ENCODE data around the gene PRXL2B. TPM values are rescaled to one million over a fixed set of nuclear protein-coding genes. Genes with fewer than 3 reads are reported as not detected.

Gene PRXL2B
- total RNA-seq, 1 experiment from 2014 or later: 40.7 TPM

DNA sequence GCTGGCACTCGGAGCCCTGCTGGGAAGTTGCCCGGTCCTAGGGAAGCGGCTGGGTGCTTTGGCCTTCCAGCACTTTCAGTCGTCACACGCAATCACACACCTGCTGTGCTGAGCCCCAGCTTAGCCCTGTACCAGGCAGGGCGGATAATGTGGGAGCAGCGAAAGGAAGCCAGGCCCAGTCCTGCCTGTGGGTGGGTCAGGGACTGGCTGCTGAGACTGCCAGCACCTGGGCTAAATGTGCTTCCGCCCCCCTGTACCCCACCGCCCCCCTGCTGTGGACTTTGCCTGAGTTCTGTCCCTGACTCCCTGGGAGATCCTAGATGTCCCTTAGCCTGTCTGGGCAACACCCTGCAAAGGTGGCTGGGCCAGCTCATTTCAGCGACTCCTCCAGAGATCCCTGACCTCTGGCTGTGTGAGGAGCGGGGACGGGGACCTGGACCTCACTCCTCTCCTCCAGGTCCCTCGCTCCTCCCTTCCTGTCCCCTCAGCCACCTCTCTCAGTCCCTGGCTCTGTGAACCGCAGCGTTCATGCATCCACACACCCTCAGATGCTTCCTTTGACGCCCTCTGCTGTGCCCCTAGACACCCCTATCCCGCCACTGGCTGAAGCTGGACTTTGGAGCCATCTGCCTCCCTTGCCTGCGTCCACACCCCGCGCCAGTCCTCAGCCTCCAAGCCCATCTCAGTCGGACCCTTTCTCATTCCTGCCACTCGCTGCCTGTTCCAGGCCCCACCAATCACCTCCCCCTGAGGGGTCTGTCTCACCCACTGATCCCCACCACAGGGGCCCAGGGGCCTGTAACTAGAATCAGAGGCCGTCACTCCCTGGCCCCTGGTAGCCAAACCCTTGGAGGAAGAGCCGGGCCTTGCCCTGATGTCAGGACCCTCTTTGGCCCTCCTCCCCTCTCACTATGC is 44.8 kb downstream of the PRXL2B start:
- Histone ChIP-seq H3K4me2 (ENCODE audit: insufficient read depth, insufficient read length, low read length) (no peak overlapping the region), H3K4ac (ENCODE audit: low read depth, low read length) (no peak overlapping the region), H3K27ac (ENCODE audit: insufficient read length, low read depth, low read length) (no peak overlapping the region), H3K79me2 (ENCODE audit: insufficient read depth, low read length) (no peaks in the 10 kb centered on the region), H3T11ph (ENCODE audit: low read length) (no peak overlapping the region), H2AK5ac (ENCODE audit: insufficient read length, low read length) (no peak overlapping the region), H2BK12ac (ENCODE audit: insufficient read length, low read depth, low read length) (no peak overlapping the region), H3K18ac (ENCODE audit: insufficient read length, low read depth, low read length) (no peak overlapping the region), H4K5ac (ENCODE audit: insufficient read length, low read depth, low read length) (no peak overlapping the region), H3K4me1 (ENCODE audit: insufficient read depth, low read length) (no peaks in the 10 kb centered on the region), H2BK20ac (ENCODE audit: low read depth, low read length, poor library complexity, severe bottlenecking) (no peak overlapping the region), H2BK120ac (ENCODE audit: low read depth, low read length, poor library complexity, severe bottlenecking) (no peak overlapping the region), H3K56ac (ENCODE audit: insufficient read length, low read depth, low read length) (no peak overlapping the region), H3K23me2 (ENCODE audit: insufficient read length, low read depth, low read length, poor library complexity, severe bottlenecking) (peaks cover 3% of the 10 kb centered on the region), H2AFZ (ENCODE audit: low read length) (no peak overlapping the region), H3K79me1 (ENCODE audit: insufficient read depth, low read depth, low read length, poor library complexity, severe bottlenecking) (no peaks in the 10 kb centered on the region), H2BK15ac (ENCODE audit: low read depth, low read length) (no peak overlapping the region), H4K8ac (replicated peaks; ENCODE audit: insufficient read length, low read depth, low read length) (no peak overlapping the region), H3K14ac (ENCODE audit: insufficient read depth, low read length) (no peak overlapping the region), H4K91ac (ENCODE audit: insufficient read length, low read depth, low read length) (no peak overlapping the region), H3K9me3 (ENCODE audit: control insufficient read depth, low read depth, low read length) (no peaks in the 10 kb centered on the region), H3K27me3 (ENCODE audit: insufficient read depth, low read length) (peaks cover 22% of the 10 kb centered on the region; the same call in 1 of the 2 replicates), H3K23ac (ENCODE audit: insufficient read length, low read depth, low read length) (no peak overlapping the region), H2BK5ac (ENCODE audit: insufficient read length, low read length) (no peak overlapping the region), H4K20me1 (ENCODE audit: control insufficient read depth, insufficient read depth, insufficient read length) (peaks cover 2% of the 10 kb centered on the region), H3K9ac (ENCODE audit: extremely low read depth, insufficient read length, low read length) (no peak overlapping the region)
- Mint-ChIP-seq H3K27ac (no peak overlapping the region), H3K4me1 (peaks cover 14 to 32% of the 10 kb centered on the region in 2 experiments), H3K36me3 (ENCODE audit: insufficient read depth in 1 of 3, low read depth in 3 of 3) (peaks cover 5 to 10% (median 7%) of the 10 kb centered on the region in 3 experiments), H3K9me3 (peaks cover 15 to 20% of the 10 kb centered on the region in 2 experiments), H3K27me3 (ENCODE audit: low read depth) (peaks cover 66% of the 10 kb centered on the region), H3K4me3 (no peak overlapping the region)
- TF ChIP-seq, protein P1, sequence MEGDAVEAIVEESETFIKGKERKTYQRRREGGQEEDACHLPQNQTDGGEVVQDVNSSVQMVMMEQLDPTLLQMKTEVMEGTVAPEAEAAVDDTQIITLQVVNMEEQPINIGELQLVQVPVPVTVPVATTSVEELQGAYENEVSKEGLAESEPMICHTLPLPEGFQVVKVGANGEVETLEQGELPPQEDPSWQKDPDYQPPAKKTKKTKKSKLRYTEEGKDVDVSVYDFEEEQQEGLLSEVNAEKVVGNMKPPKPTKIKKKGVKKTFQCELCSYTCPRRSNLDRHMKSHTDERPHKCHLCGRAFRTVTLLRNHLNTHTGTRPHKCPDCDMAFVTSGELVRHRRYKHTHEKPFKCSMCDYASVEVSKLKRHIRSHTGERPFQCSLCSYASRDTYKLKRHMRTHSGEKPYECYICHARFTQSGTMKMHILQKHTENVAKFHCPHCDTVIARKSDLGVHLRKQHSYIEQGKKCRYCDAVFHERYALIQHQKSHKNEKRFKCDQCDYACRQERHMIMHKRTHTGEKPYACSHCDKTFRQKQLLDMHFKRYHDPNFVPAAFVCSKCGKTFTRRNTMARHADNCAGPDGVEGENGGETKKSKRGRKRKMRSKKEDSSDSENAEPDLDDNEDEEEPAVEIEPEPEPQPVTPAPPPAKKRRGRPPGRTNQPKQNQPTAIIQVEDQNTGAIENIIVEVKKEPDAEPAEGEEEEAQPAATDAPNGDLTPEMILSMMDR (conservative IDR thresholded peaks at IDR 0.05): no peak
- WGBS (ENCODE audit: extremely low coverage, insufficient read length, low lambda C conversion rate): no CpG with 5 or more reads among the region's 24 CpGs
- no peak for DNase-seq
